DMS114 treated with DMSO at 0.1 percent for 48 hours (cell line): ENCODE results near the gene PTPN12.

ENCODE experiments used
- DNase-seq: peaks from one replicate; lab custom pipeline; 2025; ENCODE audit not compliant: unreplicated experiment; lab: John Stamatoyannopoulos, UW

The PTPN12 gene

GRCh38 chr7:77657427-77658224, 120.5 kb downstream of the PTPN12 start:
- peak; percentile 45 for DNase-seq

GRCh38 chr7:77658928-77659327, 121.8 kb downstream of the PTPN12 start:
- no peak for DNase-seq

- DNase-seq: no peak
Measured at GRCh38 chr7:77661816-77662215, 124.7 kb downstream of the PTPN12 start.

- DNase-seq: no peak
Measured at GRCh38 chr7:77662869-77663268, 125.8 kb downstream of the PTPN12 start.

GRCh38 chr7:77664715-77665114, 127.6 kb downstream of the PTPN12 start:
- DNase-seq: no peak

DNA sequence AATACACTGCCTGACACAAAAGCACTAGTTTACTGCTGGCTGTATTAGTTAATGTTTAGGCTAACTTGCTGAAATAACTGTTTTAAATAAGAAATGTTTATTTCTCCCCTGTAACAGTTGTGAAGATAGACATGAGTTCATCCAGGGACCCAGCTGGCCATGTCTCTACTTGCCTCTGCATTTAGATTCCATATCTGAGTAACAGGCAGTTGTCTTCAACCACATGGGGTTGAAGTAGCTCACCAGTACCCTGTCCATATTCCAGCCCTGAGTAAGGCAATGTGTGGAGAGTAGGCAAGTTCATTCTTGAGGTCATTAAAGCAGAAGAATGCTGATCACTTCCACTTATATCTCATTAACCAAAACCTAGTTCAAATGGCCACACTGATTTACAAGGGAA, 128.1 kb downstream of the PTPN12 start:
- no peak for DNase-seq

- DNase-seq: no peak
Measured at GRCh38 chr7:77667459-77668086, 130.5 kb downstream of the PTPN12 start.

- DNase-seq: no peak
Measured at GRCh38 chr7:77674878-77675277, 137.8 kb downstream of the PTPN12 start.

DNA sequence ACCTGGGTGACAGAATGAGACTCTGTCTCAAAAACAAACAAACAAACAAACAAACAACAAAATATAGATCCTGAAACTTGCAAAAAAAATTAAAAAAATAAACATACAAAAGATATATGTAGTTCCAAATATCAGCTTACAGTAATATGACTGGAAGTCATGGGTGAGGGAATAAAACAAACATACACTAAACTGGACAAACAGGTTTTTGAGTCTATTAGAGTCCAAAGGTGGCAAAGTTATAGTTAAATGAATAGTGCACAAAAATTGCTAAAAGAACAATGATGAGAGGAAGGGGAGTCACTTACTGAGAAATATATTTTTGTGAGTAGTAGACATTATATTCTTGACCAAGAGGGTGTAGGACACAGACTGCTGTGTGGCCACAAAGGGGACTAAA, 142.5 kb downstream of the PTPN12 start:
- DNase-seq: no peak

GRCh38 chr7:77680266-77680665, 143.2 kb downstream of the PTPN12 start:
- no peak for DNase-seq

DNA sequence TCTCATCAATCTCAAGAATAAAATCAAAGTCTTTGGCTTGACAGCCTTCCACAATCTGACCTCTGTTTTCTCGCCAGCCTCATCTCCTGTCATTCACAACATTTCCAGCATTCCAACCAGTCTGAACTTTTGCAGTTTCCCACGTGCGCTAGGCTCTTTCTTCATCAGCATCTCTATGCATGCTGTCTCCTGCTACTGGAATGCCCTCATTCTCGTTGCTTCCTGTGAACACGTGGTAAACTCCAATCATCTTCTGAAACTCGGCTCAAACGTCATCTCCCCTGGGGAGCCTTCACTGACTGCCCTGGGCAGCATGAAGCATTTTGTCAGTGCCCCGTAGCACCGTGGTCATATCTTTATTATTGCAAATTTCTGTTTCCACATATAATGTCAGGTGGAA, 146.9 kb downstream of the PTPN12 start:
- no peak for DNase-seq

GRCh38 chr7:77685233-77685632, 148.1 kb downstream of the PTPN12 start:
- no peak for DNase-seq

- DNase-seq: no peak
Measured at GRCh38 chr7:77687100-77687746, 150.1 kb downstream of the PTPN12 start.

DNA sequence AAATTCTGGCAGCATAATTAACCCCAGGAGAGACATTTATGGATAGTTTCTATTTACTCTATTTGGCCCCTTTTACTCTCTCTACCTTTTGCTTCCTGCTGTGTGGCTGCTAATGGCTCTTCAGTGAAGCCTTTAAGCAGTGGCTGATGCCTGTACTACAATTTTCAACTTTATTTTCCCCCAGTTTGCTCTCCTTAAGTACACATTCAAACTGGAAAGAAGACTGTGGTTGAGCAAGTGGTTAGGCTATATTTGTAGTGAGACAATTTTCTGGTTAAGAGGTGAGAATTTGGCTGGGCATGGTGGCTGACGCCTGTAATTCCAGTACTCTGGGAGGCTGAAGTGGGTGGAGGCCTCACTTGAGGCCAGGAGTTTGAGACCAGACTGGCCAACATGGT, 150.7 kb downstream of the PTPN12 start:
- no peak for DNase-seq
